CD4-positive, alpha-beta T cell treated with Interleukin-21 for 1 hour (primary cell): ENCODE results near the gene DACH2.

Experiments used
- DNase-seq: peaks from one replicate; pipeline ENCODE4 v3.0.0-alpha.2; 2020

Gene DACH2

GRCh38 chrX:86829786-86830185 is 681.5 kb downstream of the DACH2 start:
- no peak for DNase-seq

- DNase-seq: no peak
Observed at GRCh38 chrX:86830685-86831084, 682.4 kb downstream of the DACH2 start.

GRCh38 chrX:86845101-86845500 is 696.9 kb downstream of the DACH2 start:
- no peak for DNase-seq
